ENCODE results near the gene CIAO3. TPM values are rescaled to one million over a fixed set of nuclear protein-coding genes. Genes with fewer than 3 reads are reported as not detected.

The CIAO3 gene
- total RNA-seq (2022) (51.9 and 58.4 TPM in 2 replicates), Bru-seq, nascent RNA (percentile 54 among the genes with signal in this experiment), BruChase-seq, experiment 1, labeled RNA remaining after a 6-hour chase (percentile 74 among the genes with signal in this experiment), BruChase-seq, experiment 2, labeled RNA remaining after a 2-hour chase (percentile 74 among the genes with signal in this experiment)
- long read RNA-seq, transcript CIAO3-201 (11 exons, 2,112 nt) = major isoform, 39 of 58 reads
- long read RNA-seq, partial matches to known transcripts = 0 of 58 reads
- long read RNA-seq, other reads (novel, unspliced or antisense) = 12 of 58 reads

DNA sequence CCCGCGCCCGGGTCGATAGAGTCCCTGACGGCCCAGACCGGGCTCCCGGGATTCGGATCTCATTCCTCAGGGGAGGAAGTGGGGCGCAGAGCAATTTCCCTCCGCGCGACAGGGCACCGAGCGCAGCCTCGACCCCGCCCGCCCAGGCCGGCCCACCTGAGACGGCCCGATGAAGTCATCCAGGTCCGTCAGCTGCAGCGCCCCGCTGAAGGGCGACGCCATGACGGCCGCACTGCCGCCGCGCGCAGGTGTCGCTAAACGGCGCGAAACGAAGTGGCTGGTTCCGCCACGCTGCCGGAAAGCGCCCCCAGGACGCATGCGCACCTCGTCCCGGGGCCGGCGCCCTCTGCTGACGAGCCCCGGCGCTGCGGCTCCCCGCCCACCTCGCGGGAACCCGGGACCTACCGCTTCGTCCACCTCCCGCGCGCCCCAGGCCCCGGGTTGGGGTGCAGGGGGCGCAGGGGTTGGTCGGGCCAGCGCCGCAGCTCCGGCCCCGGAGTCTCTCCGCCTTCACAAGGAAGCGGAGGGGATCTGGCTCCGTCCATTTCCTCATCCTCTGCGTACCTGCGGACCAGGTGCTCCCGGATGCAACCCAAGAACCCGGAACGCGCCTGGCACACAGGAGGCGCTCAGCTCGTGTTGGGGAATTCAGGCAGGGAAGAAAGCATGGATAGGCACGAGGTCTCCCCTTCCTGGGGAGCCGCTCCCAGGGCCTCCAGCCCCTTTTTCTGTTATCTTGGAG, at the start of gene CIAO3:
Gene CIAO3 (minus strand): TSS at position 234 of the 742 bp plus-strand sequence. CDS start 12 bp downstream, at position 222.
- Mint-ChIP-seq H3K4me3 (ENCODE audit: low read depth, unreplicated experiment) (peak within 1 kb of the TSS; percentile 79), H3K4me1 (ENCODE audit: low read depth, unreplicated experiment) (no peaks in the 10 kb centered on the region), H3K36me3 (ENCODE audit: insufficient read depth, unreplicated experiment) (peaks cover 60% of the 10 kb centered on the region), H3K27ac (ENCODE audit: unreplicated experiment) (peak within 1 kb of the TSS; percentile 62), H3K9me3 (ENCODE audit: low read depth, unreplicated experiment) (no peaks in the 10 kb centered on the region), H3K27me3 (ENCODE audit: unreplicated experiment) (no peaks in the 10 kb centered on the region)
- DNase-seq = peak; percentile 96
- TF ChIP-seq, protein P1, sequence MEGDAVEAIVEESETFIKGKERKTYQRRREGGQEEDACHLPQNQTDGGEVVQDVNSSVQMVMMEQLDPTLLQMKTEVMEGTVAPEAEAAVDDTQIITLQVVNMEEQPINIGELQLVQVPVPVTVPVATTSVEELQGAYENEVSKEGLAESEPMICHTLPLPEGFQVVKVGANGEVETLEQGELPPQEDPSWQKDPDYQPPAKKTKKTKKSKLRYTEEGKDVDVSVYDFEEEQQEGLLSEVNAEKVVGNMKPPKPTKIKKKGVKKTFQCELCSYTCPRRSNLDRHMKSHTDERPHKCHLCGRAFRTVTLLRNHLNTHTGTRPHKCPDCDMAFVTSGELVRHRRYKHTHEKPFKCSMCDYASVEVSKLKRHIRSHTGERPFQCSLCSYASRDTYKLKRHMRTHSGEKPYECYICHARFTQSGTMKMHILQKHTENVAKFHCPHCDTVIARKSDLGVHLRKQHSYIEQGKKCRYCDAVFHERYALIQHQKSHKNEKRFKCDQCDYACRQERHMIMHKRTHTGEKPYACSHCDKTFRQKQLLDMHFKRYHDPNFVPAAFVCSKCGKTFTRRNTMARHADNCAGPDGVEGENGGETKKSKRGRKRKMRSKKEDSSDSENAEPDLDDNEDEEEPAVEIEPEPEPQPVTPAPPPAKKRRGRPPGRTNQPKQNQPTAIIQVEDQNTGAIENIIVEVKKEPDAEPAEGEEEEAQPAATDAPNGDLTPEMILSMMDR (IDR thresholded peaks at IDR 0.05; ENCODE audit: unreplicated experiment) = peak; percentile 97
- CTCF ChIA-PET = interaction anchor here (0.7 to 1.7 kb wide), 12 partner anchors 9 to 61 kb away, joined by 3 to 7 read pairs (median 4); partner anchors contain the start of genes CHTF18, RPUSD1 and STUB1
- BruUV-seq (replicated peaks) = TSS peak; percentile 72
- intact Hi-C loops (cut with micrococcal nuclease; ENCODE audit: unreplicated experiment) = no loop called here

GRCh38 chr16:790086-790485, 49.3 kb upstream of the CIAO3 start:
- CTCF ChIA-PET = no interaction called here
- DNase-seq = no peak
- intact Hi-C loops (cut with micrococcal nuclease; ENCODE audit: unreplicated experiment) = no loop called here
- H3K4me3 Mint-ChIP-seq (ENCODE audit: low read depth, unreplicated experiment) = peak overlapping the region; percentile 98
- no peaks in the 10 kb centered on the region for H3K4me1 Mint-ChIP-seq (ENCODE audit: low read depth, unreplicated experiment)
- no peaks in the 10 kb centered on the region for H3K27me3 Mint-ChIP-seq (ENCODE audit: unreplicated experiment)
- H3K36me3 Mint-ChIP-seq (ENCODE audit: insufficient read depth, unreplicated experiment) = peaks cover 80% of the 10 kb centered on the region
- TF ChIP-seq, protein P1 (IDR thresholded peaks at IDR 0.05; ENCODE audit: unreplicated experiment) = no peak
- no peak overlapping the region for H3K27ac Mint-ChIP-seq (ENCODE audit: unreplicated experiment)
- BruUV-seq (replicated peaks) = no TSS peak
- H3K9me3 Mint-ChIP-seq (ENCODE audit: low read depth, unreplicated experiment) = no peaks in the 10 kb centered on the region

DNA sequence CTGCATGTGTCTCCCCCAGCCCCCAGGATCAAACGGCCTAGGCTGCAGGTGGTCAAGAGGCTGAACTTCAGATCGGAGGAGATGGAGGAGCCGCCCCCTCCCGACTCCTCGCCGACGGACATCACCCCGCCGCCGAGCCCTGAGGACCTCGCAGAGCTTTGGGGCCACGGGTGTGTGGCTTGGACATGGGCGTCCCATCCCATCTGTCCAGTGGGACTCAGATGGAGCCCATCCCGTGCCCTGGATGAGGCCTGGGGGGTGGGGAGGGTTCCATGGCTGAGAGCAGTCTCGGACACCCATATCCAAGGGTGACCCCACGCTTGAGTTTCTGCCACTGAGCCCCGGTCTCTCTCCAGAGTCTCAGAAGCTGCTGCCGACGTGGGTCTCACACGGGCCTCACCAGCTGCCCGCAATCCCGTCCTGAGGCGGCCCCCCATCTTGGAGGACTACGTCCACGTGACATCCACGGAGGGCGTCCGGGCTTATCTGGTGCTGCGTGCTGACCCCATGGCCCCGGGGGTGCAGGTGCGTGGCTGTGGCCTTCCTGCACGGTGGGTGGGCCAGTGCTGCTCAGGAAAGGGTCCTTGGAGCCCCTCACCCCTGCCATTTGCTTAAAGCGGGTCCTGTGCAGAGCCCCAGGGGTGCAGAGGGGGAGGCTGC, 48.5 kb upstream of the CIAO3 start:
- Mint-ChIP-seq H3K36me3 (ENCODE audit: insufficient read depth, unreplicated experiment) (peaks cover 82% of the 10 kb centered on the region), H3K27ac (ENCODE audit: unreplicated experiment) (no peak overlapping the region), H3K27me3 (ENCODE audit: unreplicated experiment) (no peaks in the 10 kb centered on the region), H3K4me1 (ENCODE audit: low read depth, unreplicated experiment) (no peaks in the 10 kb centered on the region), H3K9me3 (ENCODE audit: low read depth, unreplicated experiment) (no peaks in the 10 kb centered on the region), H3K4me3 (ENCODE audit: low read depth, unreplicated experiment) (peak overlapping the region; percentile 98)
- DNase-seq = no peak
- TF ChIP-seq, protein P1 (IDR thresholded peaks at IDR 0.05; ENCODE audit: unreplicated experiment) = no peak
- intact Hi-C loops (cut with micrococcal nuclease; ENCODE audit: unreplicated experiment) = loop anchor here (5.0 kb wide), 1 partner anchor 77 kb away; no protein-coding TSS in a partner anchor
- CTCF ChIA-PET = interaction anchor here (1.1 kb wide), 1 partner anchor 69 kb away, joined by 4 read pairs; no protein-coding TSS in a partner anchor
- no TSS peak for BruUV-seq (replicated peaks)

DNA sequence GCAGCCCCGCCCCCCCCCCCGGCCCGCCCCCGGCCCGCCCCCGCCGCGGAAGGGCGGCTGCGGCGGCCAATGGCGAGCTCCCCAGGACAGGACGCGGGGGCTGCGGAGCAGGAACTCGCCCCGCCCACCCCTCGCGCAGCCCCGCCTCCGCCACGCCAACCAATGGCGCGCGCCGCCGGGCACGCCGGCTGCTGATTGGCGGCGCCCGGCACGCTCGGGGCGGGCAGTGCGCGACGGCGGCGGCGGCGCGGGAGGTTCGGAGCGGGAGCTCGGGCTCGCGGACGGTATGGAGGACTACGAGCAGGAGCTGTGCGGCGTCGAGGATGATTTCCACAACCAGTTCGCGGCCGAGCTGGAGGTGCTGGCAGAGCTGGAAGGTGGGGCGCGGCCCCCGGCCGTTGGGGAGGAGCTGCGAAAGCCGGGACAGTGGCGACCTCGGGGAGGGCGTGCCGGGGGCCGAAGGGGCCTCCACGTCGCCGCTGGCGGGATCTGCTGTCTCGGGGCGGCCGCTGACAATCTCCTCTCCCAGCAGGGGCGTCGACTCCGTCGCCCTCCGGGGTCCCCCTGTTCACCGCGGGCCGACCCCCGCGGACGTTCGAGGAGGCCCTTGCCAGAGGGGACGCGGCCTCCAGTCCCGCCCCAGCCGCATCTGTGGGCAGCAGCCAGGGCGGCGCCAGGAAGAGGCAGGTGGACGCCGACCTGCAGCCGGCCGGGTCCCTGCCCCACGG, 47.8 kb upstream of the CIAO3 start, which contains the start of gene CHTF18:
Gene CHTF18 (plus strand): TSS at position 222 of the 728 bp plus-strand sequence. CDS start 65 bp downstream, at position 287.
- TF ChIP-seq, protein P1 (IDR thresholded peaks at IDR 0.05; ENCODE audit: unreplicated experiment) = no peak
- intact Hi-C loops (cut with micrococcal nuclease; ENCODE audit: unreplicated experiment) = loop anchor here (5.0 kb wide), 1 partner anchor 76 kb away; no protein-coding TSS in a partner anchor
- CTCF ChIA-PET = interaction anchor here (0.6 to 1.1 kb wide), 5 partner anchors 48 to 219 kb away, joined by 3 to 8 read pairs (median 4); partner anchors contain the start of gene CIAO3
- peak; percentile 97 for DNase-seq
- peaks cover 80% of the 10 kb centered on the region for H3K36me3 Mint-ChIP-seq (ENCODE audit: insufficient read depth, unreplicated experiment)
- H3K27me3 Mint-ChIP-seq (ENCODE audit: unreplicated experiment) = no peaks in the 10 kb centered on the region
- H3K4me1 Mint-ChIP-seq (ENCODE audit: low read depth, unreplicated experiment) = no peaks in the 10 kb centered on the region
- no peaks in the 10 kb centered on the region for H3K9me3 Mint-ChIP-seq (ENCODE audit: low read depth, unreplicated experiment)
- TSS peak; percentile 74 for BruUV-seq (replicated peaks)
- H3K4me3 Mint-ChIP-seq (ENCODE audit: low read depth, unreplicated experiment) = peak within 1 kb of the TSS; percentile 98
- peak within 1 kb of the TSS; percentile 42 for H3K27ac Mint-ChIP-seq (ENCODE audit: unreplicated experiment)

All from Calu3 (cell line).